Activated CD8-positive, alpha-beta T cell treated with anti-CD3 and anti-CD28 coated beads for 36 hours (primary cell): Measurements from ENCODE around the gene AKAP13. TPM values are rescaled to one million over a fixed set of nuclear protein-coding genes. Genes with fewer than 3 reads are reported as not detected.

Source experiments
- ATAC-seq: fragments of 200-7000 bp; cut with Tn5 transposase; one replicate; pipeline ENCODE4 v1.10.0; 2021; ENCODE audit warnings: mild to moderate bottlenecking, moderate library complexity
- CTCF ChIA-PET: fragments of 350-600 bp; sonication (Branson Sonifier 250); formaldehyde crosslinking; loops from one replicate; lab custom pipeline; 2021; ENCODE audit warnings: antibody characterized with exemption; lab: Charles Lee
- POLR2A ChIA-PET: fragments of 350-600 bp; sonication (Branson Sonifier 250); formaldehyde crosslinking; loops from one replicate; lab custom pipeline; 2021; ENCODE audit warnings: antibody characterized with exemption; lab: Charles Lee
- DNase-seq: peaks from one replicate; pipeline ENCODE4 v3.0.0-alpha.2; 2020
- H3K27ac Mint-ChIP-seq: one replicate; pipeline ENCODE4 v1.8.0; 2021; ENCODE audit warnings: mild to moderate bottlenecking, mixed read lengths
- H3K27me3 Mint-ChIP-seq: one replicate; pipeline ENCODE4 v1.8.0; 2021; ENCODE audit warnings: mixed read lengths
- H3K36me3 Mint-ChIP-seq: one replicate; pipeline ENCODE4 v1.8.0; 2021; ENCODE audit warnings: low read depth, mixed read lengths
- H3K4me1 Mint-ChIP-seq: one replicate; pipeline ENCODE4 v1.8.0; 2021; ENCODE audit warnings: low read depth, mixed read lengths
- H3K4me3 Mint-ChIP-seq: one replicate; pipeline ENCODE4 v1.8.0; 2021; ENCODE audit warnings: mild to moderate bottlenecking, moderate library complexity, mixed read lengths
- H3K9me3 Mint-ChIP-seq: one replicate; pipeline ENCODE4 v1.8.0; 2021; ENCODE audit warnings: mixed read lengths
- intact Hi-C: fragments of 100-400 bp; cut with micrococcal nuclease; formaldehyde crosslinking; loops from one replicate; pipeline ENCODE4 v1.10.0; 2022
- total RNA-seq, 2 experiments: library from RNA; stranded (reverse); gene quantifications; one replicate each; pipeline ENCODE4 v1.2.3, GENCODE V29; 2021
- TF ChIP-seq, protein P1 (sequence below): fragments of 200-600 bp; IDR thresholded peaks from one replicate; pipeline ENCODE4 v1.8.0; 2022; ENCODE audit warnings: antibody characterized with exemption, mild to moderate bottlenecking

AKAP13 gene
- total RNA-seq, 2 experiments from 2014 or later, result 79.1 to 79.5 TPM

DNA sequence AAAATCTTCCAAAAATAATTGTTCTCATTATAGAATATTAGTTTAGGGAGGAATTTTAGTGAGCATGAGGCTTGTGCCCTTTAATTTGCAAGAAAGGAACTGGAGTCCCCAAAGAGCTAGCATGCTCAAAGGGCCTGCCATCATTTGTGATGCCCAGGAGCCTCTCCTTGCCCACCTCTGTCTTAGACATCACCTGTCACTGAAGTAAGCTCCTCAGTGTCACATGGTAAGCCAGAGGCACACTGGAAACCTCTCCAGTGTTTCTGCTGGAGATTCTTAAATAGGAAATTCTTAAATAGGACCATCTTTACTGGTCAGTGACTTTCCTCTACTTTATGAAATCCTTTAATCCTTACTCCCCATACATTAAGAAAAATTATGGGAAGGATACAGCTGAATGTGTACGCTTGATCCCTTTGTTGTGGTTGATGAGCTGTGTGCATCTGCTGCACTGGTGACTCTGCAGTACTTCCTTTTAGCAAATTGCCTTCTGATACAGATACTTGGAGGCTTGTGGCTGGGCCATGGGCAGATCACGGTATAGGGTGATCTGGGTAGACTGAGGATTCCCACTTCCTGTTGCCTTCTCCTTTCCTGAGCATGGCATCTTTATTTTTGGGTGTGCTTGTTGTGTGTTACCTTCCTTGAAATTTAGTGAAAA lies 216.9 kb downstream of the AKAP13 start:
- intact Hi-C loops, result no loop called here
- H3K27ac Mint-ChIP-seq, result peak overlapping the region; percentile 43
- H3K4me3 Mint-ChIP-seq, result no peak overlapping the region
- TF ChIP-seq, protein P1, sequence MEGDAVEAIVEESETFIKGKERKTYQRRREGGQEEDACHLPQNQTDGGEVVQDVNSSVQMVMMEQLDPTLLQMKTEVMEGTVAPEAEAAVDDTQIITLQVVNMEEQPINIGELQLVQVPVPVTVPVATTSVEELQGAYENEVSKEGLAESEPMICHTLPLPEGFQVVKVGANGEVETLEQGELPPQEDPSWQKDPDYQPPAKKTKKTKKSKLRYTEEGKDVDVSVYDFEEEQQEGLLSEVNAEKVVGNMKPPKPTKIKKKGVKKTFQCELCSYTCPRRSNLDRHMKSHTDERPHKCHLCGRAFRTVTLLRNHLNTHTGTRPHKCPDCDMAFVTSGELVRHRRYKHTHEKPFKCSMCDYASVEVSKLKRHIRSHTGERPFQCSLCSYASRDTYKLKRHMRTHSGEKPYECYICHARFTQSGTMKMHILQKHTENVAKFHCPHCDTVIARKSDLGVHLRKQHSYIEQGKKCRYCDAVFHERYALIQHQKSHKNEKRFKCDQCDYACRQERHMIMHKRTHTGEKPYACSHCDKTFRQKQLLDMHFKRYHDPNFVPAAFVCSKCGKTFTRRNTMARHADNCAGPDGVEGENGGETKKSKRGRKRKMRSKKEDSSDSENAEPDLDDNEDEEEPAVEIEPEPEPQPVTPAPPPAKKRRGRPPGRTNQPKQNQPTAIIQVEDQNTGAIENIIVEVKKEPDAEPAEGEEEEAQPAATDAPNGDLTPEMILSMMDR, result no peak
- peak; percentile 84 for ATAC-seq
- H3K27me3 Mint-ChIP-seq, result no peaks in the 10 kb centered on the region
- H3K36me3 Mint-ChIP-seq, result peaks cover 20% of the 10 kb centered on the region
- no peaks in the 10 kb centered on the region for H3K9me3 Mint-ChIP-seq
- ChIA-PET CTCF (no interaction called here), POLR2A (interaction anchor here (0.7 kb wide), 1 partner anchor 131 kb away, joined by 3 read pairs; no protein-coding TSS in a partner anchor)
- DNase-seq, result peak; percentile 56
- H3K4me1 Mint-ChIP-seq, result peaks cover 62% of the 10 kb centered on the region

DNA sequence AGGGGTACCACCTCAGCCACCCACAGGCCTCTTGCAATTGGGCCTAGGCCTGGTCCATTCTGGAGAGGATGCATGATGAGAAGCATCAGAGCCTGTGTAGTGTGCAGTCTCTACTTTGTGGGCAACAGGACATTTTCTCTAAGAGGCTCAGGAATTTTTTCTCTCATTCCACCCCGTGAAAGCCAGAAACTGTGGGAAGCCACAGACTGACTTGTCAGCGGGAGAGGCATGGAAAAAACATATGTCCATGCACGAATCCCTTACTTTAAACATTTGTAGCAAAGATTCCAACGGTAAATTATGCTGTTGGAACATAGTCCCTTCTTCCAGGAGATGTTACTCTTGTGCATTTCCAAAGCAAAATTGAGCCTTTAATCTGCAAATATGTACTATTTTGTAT lies 217.8 kb downstream of the AKAP13 start:
- Mint-ChIP-seq H3K4me3 (no peak overlapping the region), H3K4me1 (peaks cover 62% of the 10 kb centered on the region), H3K27me3 (no peaks in the 10 kb centered on the region), H3K27ac (peak overlapping the region; percentile 43), H3K9me3 (no peaks in the 10 kb centered on the region), H3K36me3 (peaks cover 16% of the 10 kb centered on the region)
- intact Hi-C loops, result no loop called here
- ChIA-PET CTCF (no interaction called here), POLR2A (no interaction called here)
- TF ChIP-seq, protein P1, result no peak
- DNase-seq (no peak), ATAC-seq (no peak)

DNA sequence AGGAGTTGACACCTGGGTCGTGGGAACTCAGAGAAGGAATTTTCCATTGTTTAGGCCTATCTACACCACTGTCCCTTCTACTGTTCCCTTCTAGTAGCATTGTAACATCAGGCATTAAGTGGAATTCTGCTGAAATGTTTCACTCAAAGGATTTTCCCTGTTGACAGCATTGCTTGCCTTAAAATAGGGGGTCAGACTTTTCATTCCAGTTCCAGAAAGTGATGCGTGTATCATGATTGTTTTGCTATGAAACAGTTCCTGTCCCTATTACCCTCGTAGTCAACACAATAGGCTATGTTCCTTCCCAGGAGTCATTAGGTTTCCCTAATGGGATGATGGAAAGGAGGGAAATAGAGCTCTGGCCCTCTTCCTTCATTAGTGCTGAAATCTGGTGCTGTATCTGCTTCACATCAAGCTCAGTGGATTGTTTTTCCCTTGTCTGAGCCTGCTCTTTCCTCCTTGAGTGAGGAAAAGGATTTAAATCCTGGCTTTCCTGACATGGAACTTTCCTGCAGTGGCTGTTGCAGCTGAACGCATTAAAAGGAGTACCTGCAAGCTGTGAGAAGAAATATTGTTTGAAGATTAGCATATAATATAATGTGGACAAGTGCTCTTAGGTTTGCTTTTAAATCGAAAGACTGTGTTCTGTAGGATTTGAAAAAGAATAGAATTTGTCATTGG lies 218.5 kb downstream of the AKAP13 start:
- H3K4me3 Mint-ChIP-seq, result no peak overlapping the region
- CTCF ChIA-PET, result interaction anchor here (1.1 to 2.1 kb wide), 2 partner anchors 12 to 302 kb away, joined by 4 to 6 read pairs; no protein-coding TSS in a partner anchor

DNA sequence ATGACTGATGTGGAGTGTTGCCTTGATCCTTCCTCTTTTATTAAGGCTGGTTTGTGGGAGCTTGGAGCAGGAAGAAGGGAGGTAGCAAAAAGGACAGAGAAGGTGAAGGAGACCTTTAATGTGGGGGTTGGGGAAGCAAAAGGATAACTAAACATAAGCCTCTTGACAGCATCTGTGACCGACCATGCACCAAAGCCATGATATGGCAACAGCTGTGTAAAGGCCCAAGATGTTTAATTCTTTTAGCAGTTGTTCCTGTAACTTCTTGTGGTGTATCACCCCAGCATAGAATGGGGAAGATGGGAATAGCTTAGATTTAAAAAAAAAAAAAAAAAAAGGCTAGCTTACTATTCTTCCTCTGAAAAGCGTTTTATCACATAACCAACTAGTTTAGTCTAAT lies 219.6 kb downstream of the AKAP13 start:
- DNase-seq, result no peak
- ChIA-PET POLR2A (interaction anchor here (1.3 kb wide), 1 partner anchor 45 kb away, joined by 3 read pairs; no protein-coding TSS in a partner anchor), CTCF (interaction anchor here (1.1 to 2.1 kb wide), 4 partner anchors 9 to 304 kb away, joined by 4 to 6 read pairs (median 4); no protein-coding TSS in a partner anchor)
- intact Hi-C loops, result no loop called here
- H3K4me3 Mint-ChIP-seq, result no peak overlapping the region
- no peaks in the 10 kb centered on the region for H3K27me3 Mint-ChIP-seq
- no peak overlapping the region for H3K27ac Mint-ChIP-seq
- TF ChIP-seq, protein P1, result no peak
- H3K4me1 Mint-ChIP-seq, result peaks cover 56% of the 10 kb centered on the region
- ATAC-seq, result no peak
- H3K9me3 Mint-ChIP-seq, result no peaks in the 10 kb centered on the region
- peaks cover 28% of the 10 kb centered on the region for H3K36me3 Mint-ChIP-seq

More for the DNA sequence above, 218.5 kb downstream of the AKAP13 start:
- Mint-ChIP-seq H3K9me3 (no peaks in the 10 kb centered on the region), H3K36me3 (peaks cover 21% of the 10 kb centered on the region), H3K27ac (no peak overlapping the region), H3K4me1 (peaks cover 64% of the 10 kb centered on the region), H3K27me3 (no peaks in the 10 kb centered on the region)
- intact Hi-C loops, result no loop called here
- POLR2A ChIA-PET, result interaction anchor here (1.3 kb wide), 1 partner anchor 47 kb away, joined by 3 read pairs; no protein-coding TSS in a partner anchor
- TF ChIP-seq, protein P1, result no peak
- no peak for ATAC-seq
- no peak for DNase-seq

DNA sequence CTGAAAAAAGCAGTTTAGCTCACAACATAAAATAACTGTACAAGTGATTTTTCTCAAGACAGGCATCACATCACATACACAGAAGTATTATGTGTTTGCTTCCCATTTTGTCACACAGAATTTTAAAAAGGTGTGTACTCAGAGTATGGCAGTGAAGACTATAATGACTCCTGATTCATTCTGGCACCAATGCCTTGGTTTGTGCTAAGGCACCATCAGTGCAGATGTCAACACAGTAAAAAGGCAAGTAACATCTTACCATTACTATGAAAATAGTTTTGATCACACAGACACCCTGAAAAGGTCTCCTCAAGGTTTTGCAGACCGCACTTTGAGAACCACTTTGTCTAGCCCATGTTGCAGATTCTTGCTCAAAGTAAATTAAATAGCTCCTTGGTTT lies 222.8 kb downstream of the AKAP13 start:
- intact Hi-C loops, result no loop called here
- peak; percentile 38 for ATAC-seq

More for the DNA sequence above, 222.8 kb downstream of the AKAP13 start:
- TF ChIP-seq, protein P1, result no peak
- H3K36me3 Mint-ChIP-seq, result peaks cover 30% of the 10 kb centered on the region
- H3K27me3 Mint-ChIP-seq, result no peaks in the 10 kb centered on the region
- DNase-seq, result no peak
- no peak overlapping the region for H3K27ac Mint-ChIP-seq
- H3K9me3 Mint-ChIP-seq, result no peaks in the 10 kb centered on the region
- CTCF ChIA-PET, result interaction anchor here (3.4 kb wide), 1 partner anchor 14 kb away, joined by 19 read pairs; no protein-coding TSS in a partner anchor
- peaks cover 28% of the 10 kb centered on the region for H3K4me1 Mint-ChIP-seq
- POLR2A ChIA-PET, result interaction anchor here (1.0 kb wide), 1 partner anchor 60 kb away, joined by 4 read pairs; no protein-coding TSS in a partner anchor
- H3K4me3 Mint-ChIP-seq, result no peak overlapping the region
